HepG2 (cell line): ENCODE data around the gene VEPH1. TPM values are rescaled to one million over a fixed set of nuclear protein-coding genes. Genes with fewer than 3 reads are reported as not detected.

Experiments
- ATAC-seq: fragments of 200-7000 bp; cut with Tn5 transposase; 3 replicates; pipeline ENCODE4 v1.9.1; 2020; ENCODE audit warnings: mild to moderate bottlenecking, moderate library complexity
- BruUV-seq: library from RNA; stranded (reverse); fragments of 400-500 nt; replicated peaks from 2 replicates; lab custom pipeline; 2021; lab: Mats Ljungman, UMichigan
- CTCF ChIA-PET: fragments of 300-600 bp; formaldehyde crosslinking; extraction: SDS; loops from one replicate; lab custom pipeline; 2021; ENCODE audit warnings: low total read pairs, inconsistent platforms, low intra/inter-chr PET ratio; lab: Yijun Ruan, JAX
- POLR2A ChIA-PET: fragments of 350-600 bp; sonication (Branson Sonifier 250); formaldehyde crosslinking; loops from one replicate; lab custom pipeline; 2020; ENCODE audit warnings: antibody characterized with exemption, inconsistent platforms; lab: Yijun Ruan, JAX
- DNase-seq: peaks from one replicate; pipeline ENCODE4 v3.0.0-alpha.2; 2015; ENCODE audit warnings: low spot score
- FAIRE-seq: peaks from 3 replicates; lab custom pipeline; 2011; peaks lifted over from hg19 to GRCh38; lab: Jason Lieb, UNC
- H2AFZ ChIP-seq: one replicate; pipeline ENCODE4 v1.6.1; 2011; ENCODE audit warnings: low read length, inconsistent platforms
- H3K27ac ChIP-seq: fragments of 300-600 bp; 3 replicates; pipeline ENCODE4 v1.8.0; 2011; ENCODE audit warnings: mixed run types, mild to moderate bottlenecking, mixed read lengths, low read length, inconsistent platforms; ENCODE audit not compliant: insufficient read depth; ENCODE audit errors: extremely low read length
- H3K27me3 ChIP-seq, 2 experiments: fragments of 200-600 bp in 1 of 2; 2 replicates in 1 of 2; 3 replicates in 1 of 2; pipeline versions ENCODE4 v1.6.0 to v1.8.0; 2011; ENCODE audit warnings: low read length in 2 of 2, mild to moderate bottlenecking in 2 of 2, moderate library complexity in 2 of 2, inconsistent platforms in 1 of 2; ENCODE audit not compliant: insufficient read depth in 2 of 2, control insufficient read depth in 1 of 2
- H3K36me3 ChIP-seq, 2 experiments: fragments of 200-600 bp in 1 of 2; replicated peaks in 1 of 2; 2 replicates in 1 of 2; 3 replicates in 1 of 2; pipeline versions ENCODE4 v1.5.1 to v1.8.0; 2011; ENCODE audit warnings: low read length in 2 of 2, inconsistent platforms in 1 of 2; ENCODE audit not compliant: insufficient read depth in 2 of 2, control insufficient read depth in 1 of 2
- H3K4me1 ChIP-seq: 2 replicates; pipeline ENCODE4 v1.5.1; 2012; ENCODE audit warnings: low read length, inconsistent platforms; ENCODE audit not compliant: insufficient read depth
- H3K4me2 ChIP-seq: 2 replicates; pipeline ENCODE4 v1.6.0; 2011; ENCODE audit warnings: low read depth, low read length, inconsistent platforms
- H3K4me3 ChIP-seq, 3 experiments: fragments of 200-600 bp in 1 of 3; sonication (generic), shearing (Covaris generic) in 1 of 3; replicated peaks in 1 of 3; 2 replicates each; pipeline ENCODE4 v1.5.1; 2011 to 2016; ENCODE audit warnings: low read length in 3 of 3, inconsistent platforms in 2 of 3, low read depth in 2 of 3, mild to moderate bottlenecking in 2 of 3, control low read depth in 1 of 3, mixed read lengths in 1 of 3; ENCODE audit not compliant: insufficient read depth in 1 of 3
- H3K79me2 ChIP-seq: one replicate; pipeline ENCODE4 v1.6.1; 2011; ENCODE audit warnings: low read length, inconsistent platforms; ENCODE audit not compliant: insufficient read depth
- H3K9ac ChIP-seq: 2 replicates; pipeline ENCODE4 v1.6.0; 2011; ENCODE audit warnings: mild to moderate bottlenecking, low read depth, low read length, inconsistent platforms; ENCODE audit not compliant: insufficient read depth
- H3K9me3 ChIP-seq: 2 replicates; pipeline ENCODE4 v1.5.1; 2012; ENCODE audit warnings: mild to moderate bottlenecking, low read length
- H4K20me1 ChIP-seq: 2 replicates; pipeline ENCODE4 v1.6.0; 2011; ENCODE audit warnings: inconsistent platforms, mild to moderate bottlenecking, low read length, moderate library complexity; ENCODE audit not compliant: insufficient read depth
- GPBP1L1 ChIP-seq: sonication (generic); formaldehyde crosslinking; IDR thresholded peaks from 2 replicates; pipeline ENCODE4 v1.5.0; 2020; ENCODE audit warnings: mild to moderate bottlenecking, missing genetic modification reagents
- MAFF ChIP-seq: IDR thresholded peaks from 2 replicates; pipeline ENCODE4 v1.6.1; 2011; ENCODE audit warnings: low read depth, low read length, improper control_type of control experiment
- MAFK ChIP-seq, 2 experiments: IDR thresholded peaks in 1 of 2; conservative IDR thresholded peaks in 1 of 2; 2 replicates each; pipeline ENCODE4 v1.6.1; 2011; ENCODE audit warnings: improper control_type of control experiment in 2 of 2, low read length in 2 of 2
- RAD21 ChIP-seq: fragments of 450-650 bp; formaldehyde crosslinking; IDR thresholded peaks from 2 replicates; pipeline ENCODE4 v1.5.0; 2020; ENCODE audit warnings: mild to moderate bottlenecking
- ZNF121 ChIP-seq: sonication (generic); formaldehyde crosslinking; IDR thresholded peaks from 2 replicates; pipeline ENCODE4 v1.5.0; 2020; ENCODE audit warnings: mild to moderate bottlenecking, missing genetic modification reagents
- WGBS: methylation state at CpG from one replicate; pipeline ENCODE4 v1.1.6; 2017; ENCODE audit warnings: low lambda C conversion rate; 5-methylcytosine and 5-hydroxymethylcytosine counted together
- in situ Hi-C: cut with HindIII; loops from 2 replicates; pipeline ENCODE4 v1.10.0; 2017; ENCODE audit warnings: low pct_unique_long_range_greater_than_20kb; ENCODE audit not compliant: extremely low pct_ligation_motif_present
- intact Hi-C: fragments of 100-400 bp; cut with micrococcal nuclease; formaldehyde crosslinking; loops from one replicate; pipeline ENCODE4 v1.10.0; 2022; ENCODE audit not compliant: unreplicated experiment
- polyA plus RNA-seq, 8 experiments: library from polyadenylated mRNA; depleted of rRNA in 3 of 8; stranded (reverse) in 7 of 8; unstranded in 1 of 8; fragments of >200 nt; fragmentation: Illumina TruSeq in 4 of 8; extraction: Trizol in 4 of 8; gene quantifications; 2 replicates each; pipeline versions ENCODE4 v1.2.1 to v1.2.3, GENCODE V29; 2011 to 2016; ENCODE audit warnings: low read depth in 4 of 8, missing spikeins in 1 of 8, mixed read lengths in 1 of 8; ENCODE audit not compliant: insufficient read depth in 1 of 8
- total RNA-seq, 5 experiments: library from RNA; depleted of rRNA; stranded (reverse); fragments of >200 nt; fragmentation: Illumina TruSeq; extraction: Trizol; gene quantifications; 2 replicates each; pipeline ENCODE4 v1.2.3, GENCODE V29; 2016; ENCODE audit warnings: low read depth in 1 of 5
- TF ChIP-seq, protein P1 (sequence below): IDR thresholded peaks from 2 replicates; pipeline ENCODE4 v1.6.1; 2016; ENCODE audit warnings: low read depth, borderline replicate concordance
- TF ChIP-seq, protein P2 (sequence below): sonication (generic); formaldehyde crosslinking; IDR thresholded peaks from 2 replicates; pipeline ENCODE4 v1.8.0; 2022; ENCODE audit warnings: mild to moderate bottlenecking, missing genetic modification reagents, moderate library complexity
- TF ChIP-seq, protein P3 (sequence below): sonication (generic); formaldehyde crosslinking; IDR thresholded peaks from 2 replicates; pipeline ENCODE4 v1.4.0; 2020; ENCODE audit warnings: missing genetic modification reagents, borderline replicate concordance
- TF ChIP-seq, protein P4 (sequence below), 2 experiments: fragments of 450-650 bp in 1 of 2; sonication (generic) in 1 of 2; formaldehyde crosslinking; IDR thresholded peaks; 2 replicates each; pipeline versions ENCODE4 v1.5.0 to v1.8.0; 2020 to 2022; ENCODE audit warnings: mild to moderate bottlenecking in 1 of 2, missing genetic modification reagents in 1 of 2

VEPH1 gene
- total and polyA plus RNA-seq, 2 of the 13 experiments (the other 11 are each of a cell fraction or from before 2014, with no cell fraction given), result not detected

GRCh38 chr3:157412323-157412855 is 90.8 kb downstream of the VEPH1 start:
- no peak overlapping the region for H3K4me3 ChIP-seq
- no peak overlapping the region for H3K4me2 ChIP-seq
- ChIA-PET POLR2A (no interaction called here), CTCF (no interaction called here)
- intact Hi-C loops, result no loop called here
- no peaks in the 10 kb centered on the region for H3K36me3 ChIP-seq
- WGBS, result 0% methylated on average over 1 of the region's 1 CpG
- no peak overlapping the region for H2AFZ ChIP-seq
- H3K4me1 ChIP-seq, result no peaks in the 10 kb centered on the region
- in situ Hi-C loops, result no loop called here
- TF ChIP-seq GPBP1L1 (CRISPR knock-in tag) (no peak), MAFK (conservative IDR thresholded peaks at IDR 0.05 in 1 of 2, IDR thresholded peaks at IDR 0.05 in 1 of 2; ENCODE audit: low read length in 2 of 2) (peak; percentile 95 to 99), MAFF (peak; percentile 97)
- DNase-seq (no peak), FAIRE-seq (no peak), ATAC-seq (no peak)
- H3K27ac ChIP-seq, result no peak overlapping the region
- no TSS peak for BruUV-seq
- no peaks in the 10 kb centered on the region for H3K79me2 ChIP-seq
- no peaks in the 10 kb centered on the region for H3K9me3 ChIP-seq
- no peak overlapping the region for H3K9ac ChIP-seq
- H4K20me1 ChIP-seq, result no peaks in the 10 kb centered on the region
- H3K27me3 ChIP-seq, result no peaks in the 10 kb centered on the region

DNA sequence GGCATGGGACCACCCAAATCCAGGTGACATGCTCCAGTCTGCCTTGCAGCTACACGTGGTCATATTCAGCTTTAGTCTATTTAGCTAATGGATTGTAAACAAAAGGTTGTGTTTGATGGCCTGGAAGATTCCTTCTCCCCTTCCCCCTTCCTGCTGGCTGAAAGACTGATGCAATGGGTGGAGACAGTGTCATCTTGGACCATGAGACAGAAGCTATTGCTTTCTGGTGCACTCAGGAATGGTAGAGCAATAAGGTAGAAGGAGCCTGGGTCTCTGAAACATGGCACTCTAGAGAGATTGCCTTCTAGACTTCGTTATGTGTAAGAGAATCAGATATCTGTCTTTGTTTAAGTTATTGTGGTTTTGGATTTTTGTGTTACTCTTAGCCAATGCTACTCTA is 92.3 kb downstream of the VEPH1 start:
- Histone ChIP-seq H3K36me3 (no peaks in the 10 kb centered on the region), H3K4me1 (no peaks in the 10 kb centered on the region), H4K20me1 (no peaks in the 10 kb centered on the region), H3K79me2 (no peaks in the 10 kb centered on the region), H3K27me3 (no peaks in the 10 kb centered on the region), H3K9me3 (no peaks in the 10 kb centered on the region), H3K4me2 (no peak overlapping the region), H3K4me3 (no peak overlapping the region), H3K9ac (no peak overlapping the region), H2AFZ (no peak overlapping the region), H3K27ac (no peak overlapping the region)
- intact Hi-C loops, result no loop called here
- TF ChIP-seq, protein P1, sequence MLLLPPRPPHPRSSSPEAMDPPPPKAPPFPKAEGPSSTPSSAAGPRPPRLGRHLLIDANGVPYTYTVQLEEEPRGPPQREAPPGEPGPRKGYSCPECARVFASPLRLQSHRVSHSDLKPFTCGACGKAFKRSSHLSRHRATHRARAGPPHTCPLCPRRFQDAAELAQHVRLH, result no peak
- TF ChIP-seq, protein P2, sequence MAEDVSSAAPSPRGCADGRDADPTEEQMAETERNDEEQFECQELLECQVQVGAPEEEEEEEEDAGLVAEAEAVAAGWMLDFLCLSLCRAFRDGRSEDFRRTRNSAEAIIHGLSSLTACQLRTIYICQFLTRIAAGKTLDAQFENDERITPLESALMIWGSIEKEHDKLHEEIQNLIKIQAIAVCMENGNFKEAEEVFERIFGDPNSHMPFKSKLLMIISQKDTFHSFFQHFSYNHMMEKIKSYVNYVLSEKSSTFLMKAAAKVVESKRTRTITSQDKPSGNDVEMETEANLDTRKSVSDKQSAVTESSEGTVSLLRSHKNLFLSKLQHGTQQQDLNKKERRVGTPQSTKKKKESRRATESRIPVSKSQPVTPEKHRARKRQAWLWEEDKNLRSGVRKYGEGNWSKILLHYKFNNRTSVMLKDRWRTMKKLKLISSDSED, result no peak
- TF ChIP-seq, protein P3, sequence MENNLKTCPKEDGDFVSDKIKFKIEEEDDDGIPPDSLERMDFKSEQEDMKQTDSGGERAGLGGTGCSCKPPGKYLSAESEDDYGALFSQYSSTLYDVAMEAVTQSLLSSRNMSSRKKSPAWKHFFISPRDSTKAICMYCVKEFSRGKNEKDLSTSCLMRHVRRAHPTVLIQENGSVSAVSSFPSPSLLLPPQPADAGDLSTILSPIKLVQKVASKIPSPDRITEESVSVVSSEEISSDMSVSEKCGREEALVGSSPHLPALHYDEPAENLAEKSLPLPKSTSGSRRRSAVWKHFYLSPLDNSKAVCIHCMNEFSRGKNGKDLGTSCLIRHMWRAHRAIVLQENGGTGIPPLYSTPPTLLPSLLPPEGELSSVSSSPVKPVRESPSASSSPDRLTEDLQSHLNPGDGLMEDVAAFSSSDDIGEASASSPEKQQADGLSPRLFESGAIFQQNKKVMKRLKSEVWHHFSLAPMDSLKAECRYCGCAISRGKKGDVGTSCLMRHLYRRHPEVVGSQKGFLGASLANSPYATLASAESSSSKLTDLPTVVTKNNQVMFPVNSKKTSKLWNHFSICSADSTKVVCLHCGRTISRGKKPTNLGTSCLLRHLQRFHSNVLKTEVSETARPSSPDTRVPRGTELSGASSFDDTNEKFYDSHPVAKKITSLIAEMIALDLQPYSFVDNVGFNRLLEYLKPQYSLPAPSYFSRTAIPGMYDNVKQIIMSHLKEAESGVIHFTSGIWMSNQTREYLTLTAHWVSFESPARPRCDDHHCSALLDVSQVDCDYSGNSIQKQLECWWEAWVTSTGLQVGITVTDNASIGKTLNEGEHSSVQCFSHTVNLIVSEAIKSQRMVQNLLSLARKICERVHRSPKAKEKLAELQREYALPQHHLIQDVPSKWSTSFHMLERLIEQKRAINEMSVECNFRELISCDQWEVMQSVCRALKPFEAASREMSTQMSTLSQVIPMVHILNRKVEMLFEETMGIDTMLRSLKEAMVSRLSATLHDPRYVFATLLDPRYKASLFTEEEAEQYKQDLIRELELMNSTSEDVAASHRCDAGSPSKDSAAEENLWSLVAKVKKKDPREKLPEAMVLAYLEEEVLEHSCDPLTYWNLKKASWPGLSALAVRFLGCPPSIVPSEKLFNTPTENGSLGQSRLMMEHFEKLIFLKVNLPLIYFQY (CRISPR knock-in tag), result no peak
- TF ChIP-seq, protein P4, sequence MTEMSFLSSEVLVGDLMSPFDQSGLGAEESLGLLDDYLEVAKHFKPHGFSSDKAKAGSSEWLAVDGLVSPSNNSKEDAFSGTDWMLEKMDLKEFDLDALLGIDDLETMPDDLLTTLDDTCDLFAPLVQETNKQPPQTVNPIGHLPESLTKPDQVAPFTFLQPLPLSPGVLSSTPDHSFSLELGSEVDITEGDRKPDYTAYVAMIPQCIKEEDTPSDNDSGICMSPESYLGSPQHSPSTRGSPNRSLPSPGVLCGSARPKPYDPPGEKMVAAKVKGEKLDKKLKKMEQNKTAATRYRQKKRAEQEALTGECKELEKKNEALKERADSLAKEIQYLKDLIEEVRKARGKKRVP (CRISPR knock-in tag; IDR thresholded peaks at IDR 0.05), result 0 out of 4 replicates have a peak, but pooled peaks of 1 of the 2 experiments have one; percentile 28
- TF ChIP-seq ZNF121 (CRISPR knock-in tag) (no peak), RAD21 (CRISPR knock-in tag) (no peak)
- 0% methylated on average over 2 of the region's 2 CpGs for WGBS
- in situ Hi-C loops, result no loop called here
- ATAC-seq, result no peak
- no TSS peak for BruUV-seq
- FAIRE-seq, result no peak
- POLR2A ChIA-PET, result no interaction called here
- CTCF ChIA-PET, result no interaction called here
- DNase-seq, result no peak
